Measurements from ENCODE around the gene NDUFA9. TPM values are rescaled to one million over a fixed set of nuclear protein-coding genes. Genes with fewer than 3 reads are reported as not detected.

Gene NDUFA9
- total RNA-seq, 2 experiments from 2014 or later = 77.2 to 79.2 TPM

DNA sequence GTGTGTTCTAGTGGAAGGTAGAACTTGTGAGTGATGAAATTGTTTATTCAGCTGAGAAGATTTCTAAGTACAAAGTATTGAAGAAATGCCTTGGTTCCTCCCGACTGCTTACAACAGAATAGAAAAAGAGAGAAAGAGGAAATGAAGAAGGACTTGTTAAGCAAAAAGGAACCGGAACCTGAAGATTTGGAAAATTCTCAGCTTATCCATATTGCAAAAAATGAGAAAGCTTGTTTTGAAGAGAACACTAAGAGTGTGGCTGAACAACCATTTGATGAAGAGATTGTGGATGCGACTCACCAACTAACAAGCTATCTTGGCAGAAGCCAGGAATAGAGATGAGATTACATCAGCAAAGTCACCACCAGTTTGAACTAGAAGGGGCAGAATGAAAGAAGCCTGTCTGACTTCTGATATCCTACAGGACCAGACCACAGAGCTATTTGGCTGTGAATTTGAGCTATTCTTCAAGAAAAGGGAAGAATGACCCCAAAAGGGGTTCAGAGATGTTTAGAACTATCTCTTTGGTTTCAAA is 15.1 kb downstream of the NDUFA9 start:
- no peaks in the 10 kb centered on the region for H3K27me3 ChIP-seq (ENCODE audit: control insufficient read depth in 1 of 2, insufficient read depth in 2 of 2, low read length in 2 of 2)
- intact Hi-C loops (cut with DNase I, micrococcal nuclease) = no loop called here
- peaks cover 97% of the 10 kb centered on the region for H3K36me3 ChIP-seq (ENCODE audit: insufficient read depth, low read length)
- no peaks in the 10 kb centered on the region for H3K4me1 ChIP-seq (ENCODE audit: insufficient read depth, low read length)
- ATAC-seq (ENCODE audit: poor library complexity) (no peak), DNase-seq (no peak)
- Mint-ChIP-seq H3K27me3 (no peaks in the 10 kb centered on the region), H3K4me1 (ENCODE audit: low read depth) (no peaks in the 10 kb centered on the region), H3K27ac (no peak overlapping the region), H3K9me3 (no peaks in the 10 kb centered on the region), H3K36me3 (ENCODE audit: low read depth) (peaks cover 14% of the 10 kb centered on the region), H3K4me3 (no peak overlapping the region)
- H3K4me3 ChIP-seq (ENCODE audit: low read length) = no peak overlapping the region
- H3K9me3 ChIP-seq (ENCODE audit: control insufficient read depth in 1 of 2, insufficient read depth in 1 of 2, low read length in 2 of 2) = no peaks in the 10 kb centered on the region
- POLR2A ChIA-PET = no interaction called here
- no peak for TF ChIP-seq CTCF (IDR thresholded peaks at IDR 0.05)
- H3K27ac ChIP-seq (ENCODE audit: low read depth in 1 of 2, low read length in 2 of 2) = no peak overlapping the region
- CTCF ChIA-PET = no interaction called here

DNA sequence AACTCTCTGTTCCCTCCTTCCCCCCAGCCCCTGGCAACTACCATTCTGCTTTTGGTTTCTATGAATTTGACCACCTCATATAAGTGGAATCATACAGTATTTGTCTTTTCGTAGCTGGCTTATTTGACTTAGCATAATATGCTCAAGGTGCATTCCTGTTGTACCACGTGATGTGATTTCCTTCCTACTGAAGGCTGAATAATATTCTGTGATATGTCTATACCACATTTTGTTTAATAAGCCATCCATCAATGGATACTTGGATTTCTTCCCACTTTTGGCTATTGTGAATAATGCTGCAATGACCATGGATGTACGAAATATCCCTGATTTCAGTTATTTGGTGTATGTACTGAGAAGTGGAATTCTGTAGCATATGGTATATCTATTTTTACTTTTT is 16.3 kb downstream of the NDUFA9 start:
- Mint-ChIP-seq H3K27me3 (no peaks in the 10 kb centered on the region), H3K27ac (no peak overlapping the region), H3K4me3 (no peak overlapping the region), H3K4me1 (ENCODE audit: low read depth) (no peaks in the 10 kb centered on the region), H3K9me3 (no peaks in the 10 kb centered on the region), H3K36me3 (ENCODE audit: low read depth) (peaks cover 26% of the 10 kb centered on the region)
- Histone ChIP-seq H3K36me3 (ENCODE audit: insufficient read depth, low read length) (peaks cover 97% of the 10 kb centered on the region), H3K4me1 (ENCODE audit: insufficient read depth, low read length) (no peaks in the 10 kb centered on the region), H3K4me3 (ENCODE audit: low read length) (no peak overlapping the region), H3K27me3 (ENCODE audit: control insufficient read depth in 1 of 2, insufficient read depth in 2 of 2, low read length in 2 of 2) (no peaks in the 10 kb centered on the region), H3K9me3 (ENCODE audit: control insufficient read depth in 1 of 2, insufficient read depth in 1 of 2, low read length in 2 of 2) (no peaks in the 10 kb centered on the region), H3K27ac (ENCODE audit: low read depth in 1 of 2, low read length in 2 of 2) (no peak overlapping the region)
- no peak for DNase-seq
- ChIA-PET POLR2A (no interaction called here), CTCF (no interaction called here)
- no peak for ATAC-seq (ENCODE audit: poor library complexity)
- intact Hi-C loops (cut with DNase I, micrococcal nuclease) = no loop called here
- TF ChIP-seq CTCF (IDR thresholded peaks at IDR 0.05) = no peak

- H3K27ac ChIP-seq (ENCODE audit: low read depth in 1 of 2, low read length in 2 of 2) = no peak overlapping the region
- Mint-ChIP-seq H3K27me3 (no peaks in the 10 kb centered on the region), H3K27ac (no peak overlapping the region), H3K4me1 (ENCODE audit: low read depth) (no peaks in the 10 kb centered on the region), H3K9me3 (no peaks in the 10 kb centered on the region), H3K36me3 (ENCODE audit: low read depth) (peaks cover 63% of the 10 kb centered on the region), H3K4me3 (no peak overlapping the region)
- ChIA-PET CTCF (no interaction called here), POLR2A (no interaction called here)
- intact Hi-C loops (cut with DNase I, micrococcal nuclease) = no loop called here
- no peaks in the 10 kb centered on the region for H3K27me3 ChIP-seq (ENCODE audit: control insufficient read depth in 1 of 2, insufficient read depth in 2 of 2, low read length in 2 of 2)
- DNase-seq (no peak), ATAC-seq (ENCODE audit: poor library complexity) (no peak)
- no peak for TF ChIP-seq CTCF (IDR thresholded peaks at IDR 0.05)
- no peaks in the 10 kb centered on the region for H3K9me3 ChIP-seq (ENCODE audit: control insufficient read depth in 1 of 2, insufficient read depth in 1 of 2, low read length in 2 of 2)
- no peak overlapping the region for H3K4me3 ChIP-seq (ENCODE audit: low read length)
- H3K36me3 ChIP-seq (ENCODE audit: insufficient read depth, low read length) = peaks cover 26% of the 10 kb centered on the region
- no peaks in the 10 kb centered on the region for H3K4me1 ChIP-seq (ENCODE audit: insufficient read depth, low read length)
These were observed 30.8 kb downstream of the NDUFA9 start for GRCh38 chr12:4679711-4680110.

All from CD4-positive, alpha-beta T cell (primary cell).